Kidney (tissue), 14 donors: ENCODE measurements around the gene FITM1. TPM values are rescaled to one million over a fixed set of nuclear protein-coding genes. Genes with fewer than 3 reads are reported as not detected.

Experiments used
- DNase-seq, 5 donors: peaks; one replicate each; pipeline ENCODE4 v3.0.0-alpha.2; 2013 to 2020
- FAIRE-seq: peaks from 2 replicates; lab custom pipeline; 2012; peaks lifted over from hg19 to GRCh38; lab: Jason Lieb, UNC
- H3K27ac ChIP-seq, 2 donors: one replicate each; pipeline ENCODE4 v1.7.0; 2013; ENCODE audit warnings: low read depth in 2 of 2, low read length in 2 of 2, inconsistent platforms in 1 of 2
- H3K27me3 ChIP-seq: one replicate; pipeline ENCODE4 v1.7.1; 2013; ENCODE audit warnings: low read length, inconsistent platforms; ENCODE audit not compliant: control insufficient read depth, insufficient read depth
- H3K36me3 ChIP-seq, 3 donors: one replicate each; pipeline versions ENCODE4 v1.7.0 to v1.7.1; 2013; ENCODE audit warnings: low read length in 3 of 3, control low read depth in 1 of 3, inconsistent platforms in 1 of 3; ENCODE audit not compliant: insufficient read depth in 3 of 3, control insufficient read depth in 2 of 3
- H3K4me1 ChIP-seq, 3 donors: one replicate each; pipeline versions ENCODE4 v1.7.0 to v1.7.1; 2013; ENCODE audit warnings: low read length in 3 of 3, inconsistent platforms in 1 of 3, low read depth in 1 of 3; ENCODE audit not compliant: control insufficient read depth in 2 of 3, insufficient read depth in 2 of 3
- H3K4me3 ChIP-seq, 3 donors: one replicate each; pipeline versions ENCODE4 v1.7.0 to v1.8.1; 2013; ENCODE audit warnings: low read length in 3 of 3, control low read depth in 1 of 3, inconsistent platforms in 1 of 3
- H3K9ac ChIP-seq, 3 donors: one replicate each; pipeline versions ENCODE4 v1.7.0 to v1.7.1; 2013; ENCODE audit warnings: low read length in 3 of 3, control low read depth in 1 of 3, inconsistent platforms in 1 of 3
- H3K9me3 ChIP-seq, 3 donors: one replicate each; pipeline versions ENCODE4 v1.7.0 to v1.7.1; 2013; ENCODE audit warnings: low read length in 3 of 3, control low read depth in 1 of 3, inconsistent platforms in 1 of 3; ENCODE audit not compliant: control insufficient read depth in 2 of 3, insufficient read depth in 1 of 3
- CTCF ChIP-seq: IDR thresholded peaks from 3 replicates; pipeline ENCODE4 v1.5.1; 2012; ENCODE audit warnings: mild to moderate bottlenecking, moderate library complexity, borderline replicate concordance; ENCODE audit not compliant: insufficient read depth; ENCODE audit errors: extremely low read depth
- intact Hi-C: fragments of 100-400 bp; cut with DNase I; formaldehyde crosslinking; loops from one replicate; pipeline ENCODE4 v1.11.1; 2022
- polyA plus RNA-seq: library from polyadenylated mRNA; stranded (reverse); fragments of 350-450 nt; fragmentation: Illumina TruSeq; extraction: RNeasy Lipid Tissue Mini Kit (QIAGEN cat#74804); gene quantifications from one replicate; pipeline ENCODE4 v1.2.3, GENCODE V29; 2014; ENCODE audit warnings: low read depth, low replicate concordance; ENCODE audit not compliant: insufficient read depth
- total RNA-seq: library from RNA; stranded (reverse); fragmentation: NEBNext Ultra II Directional; extraction: Animal tissue kit (Norgen Biotek cat#: 25700); gene quantifications from one replicate; pipeline ENCODE4 v1.2.1, GENCODE V29; 2021
- donor health status: control.
- donor health status: control.
- donor health status: control.
- donor health status: control.
- donor health status: control.
- donor health status: DM: yes; HTN: yes; CAD: no.
- donor health status: Normal renal cell carcinoma (clear cell type).

Gene FITM1
- total and polyA plus RNA-seq, 2 donors from 2014 or later: 1.2 to 1.3 TPM

- H3K9me3 ChIP-seq: no peaks in the 10 kb centered on the region
- intact Hi-C loops: no loop called here
- no peak overlapping the region for H3K9ac ChIP-seq
- TF ChIP-seq CTCF: no peak
- no peaks in the 10 kb centered on the region for H3K27me3 ChIP-seq
- DNase-seq (no peak), FAIRE-seq (no peak)
- peaks cover 0 to 17% (median 10%) of the 10 kb centered on the region in 3 donors for H3K4me1 ChIP-seq
- no peak overlapping the region for H3K27ac ChIP-seq
- H3K36me3 ChIP-seq: no peaks in the 10 kb centered on the region
- H3K4me3 ChIP-seq: no peak overlapping the region
Measured at GRCh38 chr14:24129410-24129998, 955 bp upstream of the FITM1 start.

DNA sequence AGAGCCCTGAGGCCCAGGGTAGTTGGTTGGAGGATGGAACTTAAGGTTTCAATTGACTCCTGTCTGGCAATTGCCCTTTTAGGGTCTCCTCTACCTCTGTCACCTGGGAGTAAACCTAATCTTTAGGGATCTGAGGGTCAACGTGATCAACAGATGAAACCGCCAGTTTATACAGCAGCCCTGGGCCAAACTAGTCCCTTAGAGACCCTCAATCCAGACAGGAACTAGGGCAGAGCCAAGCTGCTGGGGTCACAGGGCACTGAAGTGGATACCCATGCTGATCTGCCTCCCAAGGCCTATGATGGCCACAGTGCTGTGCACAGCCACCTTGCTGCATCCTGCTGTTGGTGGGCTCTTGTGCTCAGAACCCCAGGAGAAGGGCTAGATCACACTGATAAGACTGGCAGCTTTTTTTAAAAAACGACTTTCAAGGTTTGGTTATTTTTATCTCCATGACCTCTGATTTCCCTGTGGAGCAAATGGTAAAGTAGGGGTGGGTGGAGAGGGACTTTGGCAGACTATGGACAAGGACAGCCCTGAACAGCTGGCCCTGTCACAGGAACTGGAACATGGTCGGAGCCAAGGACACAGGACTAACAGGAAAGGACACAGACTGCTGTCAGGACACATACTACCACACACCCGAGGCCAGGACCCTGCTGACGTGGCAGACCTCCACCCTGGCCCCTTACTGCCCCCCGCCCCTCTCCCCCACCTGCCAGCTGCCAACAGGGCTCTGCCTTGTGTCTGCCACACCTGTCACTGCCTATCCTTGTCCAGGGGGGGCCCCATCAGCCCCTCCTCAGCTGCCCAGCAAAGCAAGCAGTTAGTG lies 474 bp downstream of the FITM1 start:
- H3K27me3 ChIP-seq: no peaks in the 10 kb centered on the region

GRCh38 chr14:24131549-24131966 lies 1.1 kb downstream of the FITM1 start:
- DNase-seq: no peak
- Histone ChIP-seq H3K4me3 (no peak overlapping the region), H3K9ac (peak overlapping the region in 1 of 3 donors; percentile 5), H3K27me3 (no peaks in the 10 kb centered on the region), H3K27ac (peak overlapping the region; percentile 32 to 90), H3K36me3 (no peaks in the 10 kb centered on the region), H3K4me1 (peaks cover 0 to 22% (median 14%) of the 10 kb centered on the region in 3 donors), H3K9me3 (no peaks in the 10 kb centered on the region)
- TF ChIP-seq CTCF: no peak
- intact Hi-C loops: no loop called here
- no peak for FAIRE-seq

More for the DNA sequence above, 474 bp downstream of the FITM1 start:
- H3K4me1 ChIP-seq: peaks cover 0 to 21% (median 14%) of the 10 kb centered on the region in 3 donors
- intact Hi-C loops: no loop called here
- no peaks in the 10 kb centered on the region for H3K36me3 ChIP-seq
- no peak overlapping the region for H3K9ac ChIP-seq
- H3K9me3 ChIP-seq: no peaks in the 10 kb centered on the region
- H3K4me3 ChIP-seq: no peak overlapping the region
- peak overlapping the region; percentile 58 to 90 for H3K27ac ChIP-seq
- no peak for FAIRE-seq
- DNase-seq: peak in 2 of 5 donors; percentile 13 to 21
- no peak for TF ChIP-seq CTCF
